Thoracic aorta (tissue), 2 donors: Measurements from ENCODE around the gene AOPEP. TPM values are rescaled to one million over a fixed set of nuclear protein-coding genes. Genes with fewer than 3 reads are reported as not detected.
A peak's percentile ranks its signal among the peaks of the same experiment; 100 is the strongest.
"Not testable (repeated sequence)": the region's sequence is repeated elsewhere in the genome, so short reads cannot be mapped to it uniquely, and the experiment has no call there.

Experiments used
- ATAC-seq: fragments of 150-250 bp; one replicate; pipeline ENCODE4 v1.8.0; 2017; ENCODE audit warnings: low read depth; ENCODE audit not compliant: insufficient number of reproducible peaks, low FRiP score
- DNase-seq: peaks from one replicate; pipeline ENCODE4 v3.0.0-alpha.2; 2020; ENCODE audit warnings: low spot score
- H3K27ac ChIP-seq, 2 donors: fragments of 200-600 bp; sonication (generic); 1 replicate in 1 of 2; 2 replicates in 1 of 2; pipeline ENCODE4 v1.5.1; 2016; ENCODE audit warnings: mild to moderate bottlenecking in 2 of 2, moderate library complexity in 2 of 2
- H3K27me3 ChIP-seq: fragments of 200-600 bp; sonication (generic); replicated peaks from 2 replicates; pipeline ENCODE4 v1.6.0; 2016; ENCODE audit warnings: mild to moderate bottlenecking; ENCODE audit not compliant: insufficient read depth
- H3K36me3 ChIP-seq: fragments of 200-600 bp; sonication (generic); one replicate; pipeline ENCODE4 v1.5.1; 2016
- H3K4me1 ChIP-seq, 2 donors: fragments of 200-600 bp; sonication (generic); 1 replicate in 1 of 2; 2 replicates in 1 of 2; pipeline versions ENCODE4 v1.5.1 to v1.6.0; 2016; ENCODE audit warnings: low read depth in 2 of 2, mild to moderate bottlenecking in 1 of 2; ENCODE audit not compliant: control insufficient read depth in 1 of 2
- H3K4me3 ChIP-seq: fragments of 200-600 bp; sonication (generic); 2 replicates; pipeline ENCODE4 v1.5.1; 2016; ENCODE audit warnings: mild to moderate bottlenecking
- H3K9me3 ChIP-seq: fragments of 200-600 bp; sonication (generic); 2 replicates; pipeline ENCODE4 v1.5.1; 2016
- CTCF ChIP-seq: fragments of 200-600 bp; sonication (generic); IDR thresholded peaks from one replicate; pipeline ENCODE4 v1.5.1; 2019; ENCODE audit warnings: antibody characterized with exemption
- total RNA-seq, 2 donors: library from RNA; depleted of rRNA; stranded (reverse); fragments of >200 nt; gene quantifications; one replicate each; pipeline versions ENCODE4 v1.1.0 to v1.2.3, GENCODE V29; 2016

Gene AOPEP
- total RNA-seq, 2 donors from 2014 or later = 494 to 668 TPM

- no peak for ATAC-seq
These were observed 114.2 kb downstream of the AOPEP start for GRCh38 chr9:94840738-94841137.

GRCh38 chr9:94843134-94843533 is 116.6 kb downstream of the AOPEP start:
- H3K9me3 ChIP-seq = peaks cover 7% of the 10 kb centered on the region
- no peak for TF ChIP-seq CTCF
- DNase-seq = no peak
- H3K4me3 ChIP-seq = no peak overlapping the region
- no peaks in the 10 kb centered on the region for H3K36me3 ChIP-seq
- H3K27ac ChIP-seq = peak overlapping the region in 1 of 2 donors; percentile 28
- H3K4me1 ChIP-seq = peaks cover 9 to 17% of the 10 kb centered on the region in 2 donors
- no peak for ATAC-seq
- no peaks in the 10 kb centered on the region for H3K27me3 ChIP-seq

More at GRCh38 chr9:94840738-94841137, 114.2 kb downstream of the AOPEP start:
- no peaks in the 10 kb centered on the region for H3K36me3 ChIP-seq
- H3K9me3 ChIP-seq = peaks cover 7% of the 10 kb centered on the region
- no peak for DNase-seq
- H3K4me1 ChIP-seq = peaks cover 0 to 6% of the 10 kb centered on the region in 2 donors
- no peaks in the 10 kb centered on the region for H3K27me3 ChIP-seq
- no peak overlapping the region for H3K4me3 ChIP-seq
- TF ChIP-seq CTCF = no peak
- H3K27ac ChIP-seq = no peak overlapping the region

GRCh38 chr9:94846739-94847138 is 120.2 kb downstream of the AOPEP start:
- DNase-seq = no peak
- H3K9me3 ChIP-seq = no peaks in the 10 kb centered on the region
- no peak for TF ChIP-seq CTCF
- H3K4me1 ChIP-seq = peaks cover 9 to 17% of the 10 kb centered on the region in 2 donors
- no peak for ATAC-seq
- no peaks in the 10 kb centered on the region for H3K36me3 ChIP-seq
- no peak overlapping the region for H3K27ac ChIP-seq
- H3K4me3 ChIP-seq = no peak overlapping the region
- H3K27me3 ChIP-seq = no peaks in the 10 kb centered on the region

GRCh38 chr9:94847486-94847885 is 121.0 kb downstream of the AOPEP start:
- no peaks in the 10 kb centered on the region for H3K9me3 ChIP-seq
- DNase-seq = no peak
- H3K36me3 ChIP-seq = no peaks in the 10 kb centered on the region
- peak overlapping the region in 1 of 2 donors; percentile 45 for H3K27ac ChIP-seq
- no peak for TF ChIP-seq CTCF
- no peaks in the 10 kb centered on the region for H3K27me3 ChIP-seq
- no peak overlapping the region for H3K4me3 ChIP-seq
- ATAC-seq = no peak
- H3K4me1 ChIP-seq = peaks cover 9 to 17% of the 10 kb centered on the region in 2 donors

- H3K27me3 ChIP-seq, DNase-seq: not testable (repeated sequence)
These were observed 122.3 kb downstream of the AOPEP start for GRCh38 chr9:94848791-94849190.

More at GRCh38 chr9:94848791-94849190, 122.3 kb downstream of the AOPEP start:
- H3K4me3 ChIP-seq, ATAC-seq, H3K9me3 ChIP-seq, H3K27ac ChIP-seq, H3K36me3 ChIP-seq: not testable (repeated sequence)
- peaks cover 3 to 17% of the 10 kb centered on the region in 2 donors for H3K4me1 ChIP-seq
